Cortex of kidney (tissue), 1 donor: ENCODE data around the gene OR2A42.
"Not testable (repeated sequence)": the region's sequence is repeated elsewhere in the genome, so short reads cannot be mapped to it uniquely, and the experiment has no call there.

Experiments used
- DNase-seq: peaks from one replicate; lab custom pipeline; 2025; lab: John Stamatoyannopoulos, UW

OR2A42 gene

GRCh38 chr7:144223675-144224074, 15.7 kb downstream of the OR2A42 start:
- DNase-seq: not testable (repeated sequence)

GRCh38 chr7:144220531-144220930, 18.9 kb downstream of the OR2A42 start:
- DNase-seq: not testable (repeated sequence)

- DNase-seq: not testable (repeated sequence)
Observed at GRCh38 chr7:144219149-144219548, 20.3 kb downstream of the OR2A42 start.

- not testable (repeated sequence) for DNase-seq
Observed at GRCh38 chr7:144218581-144218980, 20.8 kb downstream of the OR2A42 start.

- DNase-seq: not testable (repeated sequence)
Observed at GRCh38 chr7:144217200-144217599, 22.2 kb downstream of the OR2A42 start.

GRCh38 chr7:144205306-144205705, 34.1 kb downstream of the OR2A42 start:
- not testable (repeated sequence) for DNase-seq

- DNase-seq: not testable (repeated sequence)
Observed at GRCh38 chr7:144203086-144203485, 36.3 kb downstream of the OR2A42 start.

- DNase-seq: not testable (repeated sequence)
Observed at GRCh38 chr7:144201978-144202377, 37.4 kb downstream of the OR2A42 start.

- DNase-seq: not testable (repeated sequence)
Observed at GRCh38 chr7:144198934-144199333, 40.5 kb downstream of the OR2A42 start.

GRCh38 chr7:144195212-144195872, 44.1 kb downstream of the OR2A42 start, which contains the start of gene ARHGEF35:
Gene ARHGEF35 (minus strand): TSS chr7:144195833. CDS start chr7:144188383, 7,450 bp downstream.
- DNase-seq: not testable (repeated sequence)

GRCh38 chr7:144194453-144194852, 45.0 kb downstream of the OR2A42 start:
- not testable (repeated sequence) for DNase-seq

- not testable (repeated sequence) for DNase-seq
Observed at GRCh38 chr7:144193782-144194181, 45.6 kb downstream of the OR2A42 start.

GRCh38 chr7:144188578-144189171, 50.7 kb downstream of the OR2A42 start:
- not testable (repeated sequence) for DNase-seq

- DNase-seq: not testable (repeated sequence)
Observed at GRCh38 chr7:144187848-144188247, 51.6 kb downstream of the OR2A42 start.

GRCh38 chr7:144183166-144183565, 56.2 kb downstream of the OR2A42 start, which contains the start of gene CTAGE4:
Gene CTAGE4 (plus strand): TSS chr7:144183466. CDS start chr7:144183504, 38 bp downstream.
- DNase-seq: not testable (repeated sequence)

- DNase-seq: not testable (repeated sequence)
Observed at GRCh38 chr7:144179165-144179479, 60.3 kb downstream of the OR2A42 start.

GRCh38 chr7:144178380-144179164, 60.8 kb downstream of the OR2A42 start:
- not testable (repeated sequence) for DNase-seq
